ENCODE data around the gene HYPK. TPM values are rescaled to one million over a fixed set of nuclear protein-coding genes. Genes with fewer than 3 reads are reported as not detected.

The HYPK gene
- total and polyA plus RNA-seq, 2 of the 8 experiments (the other 6 are each of a cell fraction or from before 2014, with no cell fraction given) = 5.4 to 17.6 TPM

DNA sequence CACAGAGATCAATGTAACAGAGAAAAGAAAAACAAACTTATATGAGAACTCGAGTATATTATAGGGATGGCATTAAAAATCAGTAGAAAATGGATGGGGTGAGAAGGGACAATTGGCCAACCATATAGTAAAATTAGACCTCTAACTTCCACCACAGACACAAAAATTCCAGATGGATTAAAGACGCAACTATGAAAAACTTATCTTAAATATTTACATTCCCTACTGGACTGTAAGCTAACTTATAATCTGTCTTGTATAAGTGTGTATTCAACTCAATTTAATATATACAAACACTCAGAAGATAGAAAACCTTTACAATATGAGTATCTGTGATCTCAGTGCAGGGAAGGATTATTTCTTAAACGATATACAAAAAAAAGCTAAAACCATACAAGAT, 21.1 kb downstream of the HYPK start:
- no peak overlapping the region for H3K27ac ChIP-seq (ENCODE audit: low read depth, low read length)
- H3K4me1 ChIP-seq (replicated peaks in 1 of 4; ENCODE audit: control insufficient read depth in 3 of 4, insufficient read depth in 4 of 4, low read length in 3 of 4) = peaks cover 0 to 4% (median 0%) of the 10 kb centered on the region in 4 experiments; a peak in 2 of 7 replicates
- H3K23ac ChIP-seq (ENCODE audit: insufficient read length) = no peak overlapping the region
- H4K5ac ChIP-seq (ENCODE audit: insufficient read length, low read depth, low read length) = no peak overlapping the region
- no peak for DNase-seq (ENCODE audit: low read depth in 1 of 2, low spot score in 2 of 2)
- no peaks in the 10 kb centered on the region for H3K23me2 ChIP-seq (ENCODE audit: low read depth, low read length)
- no peak overlapping the region for H3K14ac ChIP-seq (ENCODE audit: insufficient read length)
- H2BK120ac ChIP-seq (replicated peaks; ENCODE audit: low read depth, low read length) = no peak overlapping the region
- H2BK5ac ChIP-seq (ENCODE audit: low read depth, low read length) = no peak overlapping the region
- no peak overlapping the region for H2AFZ ChIP-seq (ENCODE audit: low read length)
- H2BK12ac ChIP-seq (ENCODE audit: low read depth, low read length) = no peak overlapping the region
- ChIA-PET POLR2A (ENCODE audit: partially characterized antibody) (interaction anchor here (1.1 kb wide), 1 partner anchor 10 kb away, joined by 4 read pairs; no protein-coding TSS in a partner anchor), CTCF (ENCODE audit: partially characterized antibody) (interaction anchor here (1.5 kb wide), 1 partner anchor 60 kb away, joined by 3 read pairs; no protein-coding TSS in a partner anchor)
- H3K36me3 ChIP-seq (ENCODE audit: control insufficient read depth in 2 of 4, insufficient read depth in 4 of 4, low read length in 3 of 4) = peaks cover 0 to 12% (median 10%) of the 10 kb centered on the region in 4 experiments; a peak in 3 of 8 replicates
- no peak overlapping the region for H3K4ac ChIP-seq (replicated peaks; ENCODE audit: insufficient read length, low read depth, low read length)
- TF ChIP-seq HDAC2 (IDR thresholded peaks at IDR 0.05; ENCODE audit: borderline replicate concordance in 1 of 2, low read depth in 2 of 2, low read length in 2 of 2) = no peak
- TF ChIP-seq POU5F1 (IDR thresholded peaks at IDR 0.05; ENCODE audit: low read depth, low read length) = no peak
- TF ChIP-seq SIN3A (conservative IDR thresholded peaks at IDR 0.05 in 1 of 2, IDR thresholded peaks at IDR 0.05 in 1 of 2; ENCODE audit: low read depth in 1 of 2, low read length in 2 of 2) = no peak
- no peak for TF ChIP-seq BACH1 (IDR thresholded peaks at IDR 0.05; ENCODE audit: low read length)
- TF ChIP-seq GTF2F1 (IDR thresholded peaks at IDR 0.05; ENCODE audit: borderline replicate concordance, low read depth, low read length) = no peak
- TF ChIP-seq CHD1 (IDR thresholded peaks at IDR 0.05; ENCODE audit: low read depth, low read length) = no peak
- TF ChIP-seq HDAC6 (IDR thresholded peaks at IDR 0.05; ENCODE audit: low read depth, low read length) = no peak
- no peak for TF ChIP-seq EP300 (IDR thresholded peaks at IDR 0.05; ENCODE audit: borderline replicate concordance in 1 of 2, low read depth in 2 of 2, low read length in 2 of 2)
- TF ChIP-seq PHF8 (conservative IDR thresholded peaks at IDR 0.05; ENCODE audit: low read depth, low read length) = no peak
- no peak for TF ChIP-seq RAD21 (IDR thresholded peaks at IDR 0.05 in 1 of 2, conservative IDR thresholded peaks at IDR 0.05 in 1 of 2; ENCODE audit: low read depth in 2 of 2, low read length in 2 of 2)
- no peak for TF ChIP-seq NRF1 (IDR thresholded peaks at IDR 0.05; ENCODE audit: low read depth, low read length)
- no peak overlapping the region for H4K91ac ChIP-seq (replicated peaks; ENCODE audit: insufficient read length, low read length)
- no peak overlapping the region for H2AK5ac ChIP-seq (ENCODE audit: low read depth, low read length)
- no peak overlapping the region for H3K4me2 ChIP-seq (ENCODE audit: insufficient read depth in 1 of 2, low read depth in 2 of 2, low read length in 2 of 2)
- no peak overlapping the region for H3K18ac ChIP-seq (ENCODE audit: extremely low read depth, low read length)
- peaks cover 0 to 3% of the 10 kb centered on the region in 2 experiments; a peak in 2 of 4 replicates for H3K9me3 ChIP-seq (ENCODE audit: insufficient read depth in 2 of 2, low read depth in 1 of 2, low read length in 1 of 2)
- H3K27me3 ChIP-seq (replicated peaks in 1 of 4; ENCODE audit: control insufficient read depth in 3 of 4, extremely low read depth in 1 of 4, insufficient read depth in 3 of 4, low read length in 3 of 4) = peaks cover 0 to 16% (median 4%) of the 10 kb centered on the region in 4 experiments; a peak in 4 of 7 replicates
- no peak for FAIRE-seq
- 94% methylated on average over 3 of the region's 3 CpGs; no CpG with 5 or more reads in 1 of the 2 experiments for WGBS, 2 experiments (ENCODE audit: extremely low coverage in 1 of 2, insufficient coverage in 1 of 2, insufficient read length in 1 of 2, insufficient replicate concordance in 2 of 2, low coverage in 1 of 2, low lambda C conversion rate in 2 of 2, missing lambda C conversion rate in 1 of 2)
- H3K79me1 ChIP-seq (ENCODE audit: low read depth, low read length) = no peaks in the 10 kb centered on the region; the same call in none of the 2 replicates
- H3K56ac ChIP-seq (replicated peaks; ENCODE audit: insufficient read length, low read depth, low read length) = no peak overlapping the region
- no peak overlapping the region for H2BK20ac ChIP-seq (ENCODE audit: low read length)
- H4K8ac ChIP-seq (ENCODE audit: extremely low read depth, insufficient read depth, low read length) = no peak overlapping the region
- no peak overlapping the region for H3K9ac ChIP-seq (replicated peaks in 1 of 4; ENCODE audit: extremely low read depth in 1 of 4, low read depth in 3 of 4, low read length in 3 of 4)
- peaks cover 3 to 41% of the 10 kb centered on the region in 2 experiments for H3K79me2 ChIP-seq (ENCODE audit: control insufficient read depth in 1 of 2, insufficient read depth in 2 of 2, low read length in 2 of 2)
- no peak overlapping the region for H2BK15ac ChIP-seq (ENCODE audit: low read length)
- H4K20me1 ChIP-seq (replicated peaks in 1 of 2; ENCODE audit: control insufficient read depth in 1 of 2, insufficient read depth in 2 of 2, low read length in 2 of 2) = no peaks in the 10 kb centered on the region
- H3K4me3 ChIP-seq (ENCODE audit: extremely low read depth in 1 of 4, insufficient read depth in 2 of 4, low read depth in 3 of 4, low read length in 4 of 4) = no peak overlapping the region
